GM18499 (cell line): ENCODE measurements around the gene LRGUK.

Experiments used
- ATAC-seq: cut with Tn5 transposase; IDR thresholded peaks from one replicate; pipeline ENCODE4 v1.9.1; 2021; ENCODE audit warnings: moderate number of reproducible peaks; ENCODE audit not compliant: insufficient read depth, unreplicated experiment

LRGUK gene

GRCh38 chr7:134126146-134126545 lies 994 bp upstream of the LRGUK start:
- no peak for ATAC-seq

DNA sequence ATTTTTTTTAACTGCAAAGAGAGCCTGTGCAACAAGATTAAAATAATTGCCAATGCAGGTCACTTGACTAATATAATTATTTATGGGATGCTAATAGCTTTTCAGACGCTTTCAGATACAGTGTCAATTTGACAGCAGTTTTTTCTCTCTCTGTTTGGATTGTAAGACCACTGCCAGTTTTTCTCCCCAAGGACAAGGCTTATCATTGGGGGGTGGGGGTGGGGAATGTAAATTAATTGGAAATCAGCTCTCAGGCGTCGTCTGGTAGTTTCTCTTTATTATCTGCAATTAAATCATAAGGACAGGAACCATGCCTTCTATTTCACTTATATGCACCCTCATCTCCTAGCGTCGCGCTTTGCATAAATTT lies 559 bp upstream of the LRGUK start:
- no peak for ATAC-seq

GRCh38 chr7:134128829-134129228 lies 1.7 kb downstream of the LRGUK start:
- no peak for ATAC-seq

DNA sequence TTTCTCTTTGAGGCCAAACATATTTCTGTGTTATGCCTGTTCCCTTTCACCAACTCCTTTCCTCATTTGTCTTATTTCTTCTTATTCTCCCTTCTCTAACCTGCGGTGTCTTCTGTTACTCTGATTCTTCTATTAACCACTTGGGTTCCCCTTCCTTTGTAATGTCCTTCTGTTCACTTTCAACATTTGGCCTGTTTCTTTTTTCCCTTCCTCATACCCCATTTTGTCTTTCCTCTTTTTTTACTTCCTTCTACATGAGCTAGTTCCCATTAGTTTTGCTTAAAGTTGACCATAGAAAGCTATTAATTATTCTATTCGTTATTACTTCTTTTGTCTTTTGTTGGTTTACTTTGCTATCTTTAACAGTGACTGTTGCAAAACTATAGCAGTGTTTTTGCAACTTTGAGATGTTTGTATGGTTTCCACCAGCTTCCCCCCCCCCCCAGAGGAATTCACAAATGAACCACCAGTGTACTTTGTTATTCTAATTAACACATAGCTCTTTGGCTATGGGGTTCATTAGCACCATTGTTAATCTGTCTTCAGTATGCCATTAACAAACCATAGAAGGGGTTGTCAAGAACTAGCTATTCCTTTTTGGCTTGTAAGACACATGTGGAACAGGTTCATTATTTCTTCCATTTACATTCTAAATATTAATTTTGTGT lies 2.9 kb downstream of the LRGUK start:
- ATAC-seq = no peak

- ATAC-seq = no peak
Measured at GRCh38 chr7:134134004-134134403, 6.9 kb downstream of the LRGUK start.

GRCh38 chr7:134140889-134141867 lies 14.0 kb downstream of the LRGUK start:
- no peak for ATAC-seq

DNA sequence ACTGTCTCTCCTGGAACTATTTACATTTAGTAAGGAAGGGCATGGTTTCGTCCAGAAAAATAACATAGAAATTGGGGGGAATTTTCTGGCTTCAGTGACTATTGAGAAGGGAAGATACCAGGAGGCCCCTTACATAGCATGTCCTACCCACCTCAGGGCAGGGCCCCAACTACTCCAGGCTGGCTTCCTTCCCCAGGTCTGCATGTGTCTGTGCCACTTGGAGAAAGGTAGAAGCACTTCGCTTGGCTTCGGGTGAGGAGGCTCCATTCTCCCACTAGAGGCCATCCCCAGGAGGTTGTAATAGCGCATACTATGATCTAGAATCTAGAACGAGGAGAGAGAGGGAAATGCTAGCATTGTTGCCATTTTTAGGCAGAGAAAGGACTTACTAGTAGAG lies 14.7 kb downstream of the LRGUK start:
- ATAC-seq = no peak

DNA sequence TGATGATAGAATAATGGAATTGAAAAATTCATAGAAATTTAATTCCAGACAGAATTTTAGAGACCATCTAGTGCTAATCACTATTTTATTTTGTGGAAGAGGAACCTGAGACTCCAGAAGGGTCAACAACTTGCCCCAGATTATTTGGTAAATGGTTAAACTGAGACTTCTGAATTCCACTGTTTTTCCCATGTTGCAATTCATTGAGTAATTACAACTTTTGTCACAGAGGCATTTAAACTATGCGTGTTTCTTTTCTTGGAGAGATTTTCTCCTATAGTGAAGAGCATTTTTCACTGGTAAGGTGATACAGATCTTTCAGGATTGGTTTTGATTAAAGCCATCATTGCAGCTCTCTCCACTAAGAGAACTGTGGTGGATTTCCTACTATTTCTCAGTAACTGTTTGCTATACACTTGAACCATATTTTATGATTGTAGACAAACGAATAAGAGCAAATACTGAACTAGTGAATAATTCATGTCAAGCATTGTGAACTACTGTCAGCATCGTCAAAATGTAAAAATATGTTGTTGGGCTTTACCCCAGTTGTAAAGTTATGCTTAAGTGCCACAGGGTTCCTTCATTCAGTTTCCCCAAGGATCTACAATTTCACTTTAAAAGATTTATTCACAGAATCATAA lies 26.5 kb downstream of the LRGUK start:
- ATAC-seq = no peak

DNA sequence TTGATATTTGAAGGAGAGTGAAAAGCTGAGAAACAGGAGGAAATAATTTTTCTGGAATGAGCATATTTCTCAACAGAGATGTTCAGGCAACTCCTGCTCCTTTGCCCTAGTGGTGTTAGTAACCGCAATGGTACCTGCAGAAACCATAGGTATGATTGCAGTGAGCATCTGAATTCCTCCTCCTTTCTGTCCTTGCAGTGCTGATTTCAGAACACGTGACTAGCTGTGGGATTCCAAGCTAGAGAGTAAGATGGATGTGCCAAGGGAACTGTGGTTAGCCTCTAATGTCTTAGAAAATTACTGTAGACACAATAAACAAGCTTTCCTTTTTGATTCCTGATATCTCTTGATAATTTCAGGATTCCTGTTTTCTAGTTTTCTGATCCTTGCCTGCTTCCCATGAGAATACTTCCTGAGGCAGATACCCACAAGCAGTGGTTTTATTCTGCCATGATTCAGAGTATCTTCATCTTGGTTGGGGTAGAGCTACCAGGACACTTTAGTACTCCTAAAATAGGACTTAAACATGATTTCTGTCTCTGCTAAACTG lies 27.5 kb downstream of the LRGUK start:
- no peak for ATAC-seq

- no peak for ATAC-seq
Measured at GRCh38 chr7:134155206-134155605, 28.1 kb downstream of the LRGUK start.

- ATAC-seq = no peak
Measured at GRCh38 chr7:134155871-134156270, 28.7 kb downstream of the LRGUK start.

DNA sequence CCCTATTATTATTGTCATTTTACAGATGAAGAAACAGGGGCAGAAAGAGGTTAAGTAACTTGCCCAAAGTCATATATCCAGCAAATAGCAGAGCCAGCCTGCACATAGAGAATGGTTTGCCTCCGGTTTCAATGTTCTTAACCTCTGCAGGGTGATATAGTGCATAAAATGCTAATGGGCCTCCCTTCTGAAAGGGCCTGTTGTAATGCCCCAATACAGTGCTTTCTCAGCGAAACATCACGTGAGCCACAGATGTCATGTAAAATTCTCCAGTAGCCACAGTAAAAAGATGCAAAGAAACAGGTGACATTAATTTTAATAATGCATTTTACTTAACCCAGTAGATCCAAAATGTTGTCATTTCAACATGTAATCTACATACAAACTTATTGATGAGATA lies 38.1 kb downstream of the LRGUK start:
- no peak for ATAC-seq

DNA sequence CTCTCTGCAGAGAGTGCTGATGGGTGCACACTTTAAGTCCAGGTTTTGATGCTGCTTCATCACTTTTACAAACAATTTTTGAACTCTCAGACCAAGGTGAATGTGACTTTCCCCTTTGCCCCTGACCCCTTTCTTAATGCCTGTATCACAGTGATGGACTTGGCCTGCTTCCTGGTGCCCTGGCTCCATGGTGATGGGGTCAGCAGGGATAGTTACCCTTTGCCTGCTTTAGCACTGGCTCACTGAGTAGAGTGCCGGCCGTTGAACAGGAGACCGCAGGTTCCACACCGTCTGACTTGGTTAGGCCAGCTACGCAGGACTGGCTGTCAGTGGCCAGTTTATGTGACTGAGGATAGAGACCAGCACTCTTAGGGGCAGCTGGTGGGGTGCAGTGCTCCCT lies 40.1 kb downstream of the LRGUK start:
- ATAC-seq = no peak

DNA sequence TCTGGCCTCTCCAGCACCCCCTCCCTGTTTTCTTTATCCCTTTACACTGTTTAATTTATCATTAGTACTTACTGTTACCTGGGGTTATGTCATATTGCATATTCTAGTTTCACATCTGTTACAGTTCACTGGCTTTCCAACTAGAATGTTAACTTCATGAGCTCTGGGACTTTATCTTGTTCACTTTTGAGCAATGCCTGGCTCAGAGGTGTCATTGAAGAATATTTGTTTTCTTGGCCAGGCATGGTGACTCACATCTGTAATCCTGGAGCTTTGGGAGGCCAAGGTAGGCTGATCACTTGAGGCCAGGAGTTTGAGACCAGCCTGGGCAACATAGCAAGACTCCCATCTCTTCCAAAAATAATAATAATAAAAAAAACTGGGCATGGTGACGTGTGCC lies 40.7 kb downstream of the LRGUK start:
- ATAC-seq = no peak

DNA sequence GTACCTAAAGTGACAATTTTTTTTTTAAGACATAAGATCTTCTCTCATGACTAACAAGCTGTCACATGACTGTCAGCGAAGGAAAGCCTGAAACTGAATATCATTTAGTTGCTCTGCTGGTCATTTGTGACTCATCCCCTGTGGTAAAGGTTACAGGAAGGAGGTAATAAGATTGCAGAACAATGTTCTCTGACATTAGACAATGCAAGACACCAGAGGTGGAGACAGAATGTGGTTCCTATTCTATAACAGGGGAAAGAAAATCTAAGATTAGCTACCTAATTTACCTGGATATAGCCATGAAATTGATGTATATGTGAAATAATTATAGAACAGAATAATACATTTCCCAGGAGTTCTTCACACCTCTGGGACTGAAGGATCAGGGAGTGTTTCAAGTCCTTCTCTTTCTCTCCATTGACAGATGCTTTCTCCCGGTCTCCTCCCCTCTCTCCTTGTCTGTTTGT lies 47.7 kb downstream of the LRGUK start:
- peak; percentile 94 for ATAC-seq

DNA sequence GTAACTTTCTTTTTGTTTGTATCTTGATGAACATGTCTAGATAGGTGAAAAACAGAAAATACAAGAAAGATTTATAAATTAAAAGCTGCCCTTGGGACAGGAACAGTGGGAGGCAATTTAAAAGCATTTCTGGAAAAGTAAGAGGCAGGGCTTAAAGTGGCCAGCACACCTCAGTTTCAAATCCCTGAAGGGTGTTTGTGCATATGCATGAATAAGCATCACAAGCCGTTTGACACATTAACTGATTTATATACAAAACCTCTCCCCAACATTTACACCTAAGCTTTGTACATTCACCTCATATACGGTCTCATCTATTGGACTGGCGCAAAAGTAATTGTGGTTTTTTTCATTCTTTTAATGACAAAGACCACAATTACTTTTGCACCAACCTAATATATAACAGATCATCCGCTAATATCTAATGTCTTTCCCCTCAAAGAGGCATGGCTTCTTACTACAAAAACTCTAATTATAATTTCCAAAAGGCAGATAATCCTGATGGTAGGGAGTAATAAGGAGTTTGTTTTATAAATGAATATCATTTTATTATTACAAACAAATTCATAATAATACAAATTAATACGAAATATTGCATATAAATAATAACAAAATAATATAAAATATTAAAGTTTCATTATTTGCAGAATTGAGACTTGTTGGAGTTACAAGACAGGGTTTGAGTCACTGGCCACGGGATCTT lies 48.3 kb downstream of the LRGUK start:
- no peak for ATAC-seq

DNA sequence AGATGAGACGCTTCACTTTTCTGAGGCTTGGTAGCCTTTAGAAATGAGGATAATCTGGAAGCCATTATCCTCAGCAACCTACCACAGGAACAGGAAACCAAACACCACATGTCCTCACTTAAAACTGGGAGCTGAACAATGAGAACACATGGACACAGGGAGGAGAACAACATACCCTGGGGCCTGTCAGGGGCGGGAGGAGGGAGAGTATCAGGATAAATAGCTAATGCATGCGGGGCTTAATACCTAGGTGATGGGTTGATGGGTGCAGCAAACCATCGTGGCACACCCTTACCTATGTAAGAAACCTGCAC lies 48.9 kb downstream of the LRGUK start:
- ATAC-seq = no peak

- no peak for ATAC-seq
Measured at GRCh38 chr7:134179036-134180011, 52.2 kb downstream of the LRGUK start.

DNA sequence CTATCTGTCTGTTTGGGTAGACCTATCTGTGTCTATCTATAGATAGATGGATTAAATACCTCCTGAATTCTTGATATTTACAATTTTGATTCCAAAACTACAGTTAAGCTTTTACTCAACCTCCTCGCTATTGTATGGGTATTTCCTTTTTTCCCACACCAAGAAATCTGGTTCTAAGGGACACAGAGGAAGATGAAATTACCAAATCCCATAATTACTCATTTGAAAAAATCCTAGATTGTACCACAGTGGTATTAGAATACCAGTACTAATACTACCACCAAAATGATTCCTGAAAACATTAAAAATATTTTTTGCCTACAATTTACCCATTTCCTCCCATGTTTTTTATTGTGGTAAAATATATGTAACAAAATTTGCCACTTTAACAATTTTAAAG lies 53.2 kb downstream of the LRGUK start:
- no peak for ATAC-seq
